Measurements from ENCODE around the gene ASPA.

The ASPA gene

GRCh38 chr17:3535253-3535995, 59.6 kb downstream of the ASPA start:
- DNase-seq, result peak; percentile 54

DNA sequence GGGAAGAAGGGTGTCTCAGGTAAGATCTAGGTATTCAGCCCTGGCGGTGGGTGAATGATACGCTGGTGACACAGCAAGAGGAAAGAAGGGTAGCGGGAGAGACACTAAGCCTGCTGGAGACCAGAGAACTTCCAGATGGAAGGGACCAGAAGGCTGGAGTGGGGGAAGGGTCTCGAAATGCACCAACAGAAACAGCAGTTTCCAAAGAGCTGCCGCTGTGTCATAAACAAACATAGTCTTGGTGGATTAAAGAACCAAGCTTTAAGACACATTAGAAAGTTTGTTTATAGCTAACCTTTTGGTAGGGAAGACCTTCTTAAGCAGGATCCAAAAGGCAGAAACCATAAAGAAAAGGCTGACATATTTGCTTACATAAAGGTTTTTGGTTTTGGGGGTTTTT, 60.9 kb downstream of the ASPA start:
- DNase-seq, result no peak

GRCh38 chr17:3539881-3540540, 64.2 kb downstream of the ASPA start:
- no peak for DNase-seq

DNA sequence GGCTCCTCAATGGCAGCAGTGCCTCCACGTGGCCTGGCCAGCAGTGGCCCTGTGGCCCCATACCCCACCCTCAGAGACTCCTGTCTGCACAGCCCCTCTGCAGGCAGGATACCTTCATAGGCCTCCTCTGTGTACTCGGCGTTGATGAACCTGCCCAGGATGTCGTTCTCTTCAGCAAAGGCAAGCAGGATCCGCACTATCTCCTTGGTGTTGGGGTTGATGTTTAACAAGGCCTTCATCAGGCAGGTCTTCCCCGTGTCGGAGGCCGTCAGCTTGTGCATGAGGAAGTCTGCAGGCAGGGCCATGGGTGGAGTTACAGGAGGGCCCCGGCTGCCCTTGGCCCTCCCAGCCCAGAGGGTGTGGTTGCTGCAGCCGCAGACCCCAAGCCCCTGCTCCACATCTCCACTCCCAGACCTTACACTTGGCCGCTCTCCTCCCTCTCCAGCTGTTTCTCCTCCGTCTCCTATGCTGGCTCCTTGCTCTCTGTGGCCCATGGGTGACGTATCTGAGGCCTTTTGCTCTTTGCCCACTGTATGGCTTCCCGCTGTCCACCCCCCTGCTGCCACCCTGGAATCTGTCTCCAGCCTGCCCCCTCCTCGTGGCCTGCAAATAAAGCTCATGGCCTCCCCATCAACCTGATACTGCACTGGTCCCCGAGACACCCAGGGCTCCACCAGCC, 66.8 kb downstream of the ASPA start:
- DNase-seq, result no peak

DNA sequence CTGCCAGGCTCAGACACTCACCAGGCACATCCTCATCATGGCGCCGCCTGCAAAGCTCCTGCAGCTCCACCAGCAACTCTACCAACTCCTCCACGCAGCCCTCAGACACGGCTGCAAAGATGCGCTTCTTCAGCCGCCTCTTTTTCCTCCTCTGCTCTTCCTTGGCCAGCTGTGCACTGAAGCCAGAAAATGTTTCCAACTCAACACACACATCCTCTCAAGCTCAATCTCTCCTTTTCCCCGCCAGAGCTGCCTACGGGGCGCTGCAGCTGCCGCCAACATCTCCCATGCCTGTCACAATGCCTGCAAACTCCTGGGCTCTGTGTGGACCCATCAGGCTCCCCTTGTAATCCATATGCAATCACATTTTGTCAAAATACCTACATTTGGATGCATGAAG, 67.7 kb downstream of the ASPA start:
- DNase-seq, result no peak

- DNase-seq, result no peak
These were observed 68.6 kb downstream of the ASPA start for GRCh38 chr17:3544365-3544764.

- no peak for DNase-seq
These were observed 69.4 kb downstream of the ASPA start for GRCh38 chr17:3545151-3545550.

DNA sequence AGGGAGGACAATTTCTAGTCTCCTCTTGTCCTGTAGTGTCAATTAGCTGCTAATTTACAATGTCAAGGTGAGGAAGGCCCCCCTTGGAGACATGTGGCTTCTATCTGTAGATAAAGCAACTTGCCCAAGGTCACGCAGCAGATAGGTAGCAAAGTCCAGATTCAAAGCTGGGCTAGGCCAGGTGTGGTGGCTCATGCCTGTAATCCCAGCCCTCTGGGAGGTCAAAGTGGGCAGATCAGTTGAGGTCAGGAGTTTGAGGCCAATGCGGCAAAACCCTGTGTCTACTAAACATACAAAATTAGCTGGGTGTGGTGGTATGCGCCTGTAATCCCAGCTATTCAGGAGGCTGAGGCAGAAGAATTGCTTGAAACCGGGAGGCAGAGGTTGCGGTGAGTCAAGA, 70.7 kb downstream of the ASPA start:
- DNase-seq, result no peak

DNA sequence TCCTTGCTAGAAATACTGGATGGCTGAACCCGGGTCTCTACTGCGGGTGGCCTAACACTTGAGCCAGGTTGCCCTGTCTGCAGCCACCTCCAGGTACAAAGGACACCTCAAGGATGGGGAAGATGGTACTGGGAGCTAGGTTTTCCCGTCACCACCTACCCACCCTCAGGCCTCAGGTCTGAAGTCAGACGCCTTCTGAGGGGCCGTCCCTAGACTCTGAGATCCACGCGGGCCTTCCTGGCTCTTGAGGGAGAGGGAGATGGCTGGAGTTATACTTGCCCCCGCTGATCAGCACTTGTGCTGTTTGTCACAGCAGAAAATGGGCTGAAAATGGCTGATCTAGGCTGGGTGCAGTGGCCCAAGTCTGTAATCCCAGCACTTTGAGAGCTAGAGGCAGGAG, 71.2 kb downstream of the ASPA start:
- DNase-seq, result no peak

- no peak for DNase-seq
These were observed 71.8 kb downstream of the ASPA start for GRCh38 chr17:3547628-3548027.

- no peak for DNase-seq
These were observed 73.9 kb downstream of the ASPA start for GRCh38 chr17:3549610-3550162.

GRCh38 chr17:3551189-3551588, 75.4 kb downstream of the ASPA start:
- no peak for DNase-seq

- DNase-seq, result no peak
These were observed 77.1 kb downstream of the ASPA start for GRCh38 chr17:3552916-3553315.
